ENCODE data around the gene MINK1. TPM values are rescaled to one million over a fixed set of nuclear protein-coding genes. Genes with fewer than 3 reads are reported as not detected.
"Not testable (repeated sequence)": the region's sequence is repeated elsewhere in the genome, so short reads cannot be mapped to it uniquely, and the experiment has no call there.

MINK1 gene
- total and polyA plus RNA-seq, 10 of the 15 experiments (the other 5 are each of a cell fraction or from before 2014, with no cell fraction given): 0.08 to 55.6 (median 15.0) TPM

DNA sequence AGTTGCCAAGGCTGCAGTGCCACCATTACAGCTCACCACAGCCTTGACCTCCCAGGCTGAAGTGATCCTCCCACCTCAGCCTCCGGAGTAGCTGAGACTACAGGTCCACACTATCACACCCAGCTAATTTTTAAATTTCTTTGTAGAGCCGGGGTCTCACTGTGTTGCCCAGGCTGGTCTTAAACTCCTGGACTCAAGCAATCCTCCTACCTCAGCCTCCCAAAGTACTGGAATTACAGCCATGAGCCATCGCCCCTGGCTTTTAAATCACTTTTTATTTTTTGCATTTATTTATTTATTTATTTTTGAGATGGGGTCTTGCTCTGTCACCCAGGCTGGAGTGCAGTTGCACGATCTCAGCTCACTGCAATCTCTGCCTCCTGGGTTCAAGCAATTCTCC is 81.4 kb downstream of the MINK1 start:
- DNase-seq (ENCODE audit: low read depth, low spot score); H4K20me1 ChIP-seq (ENCODE audit: control insufficient read depth, insufficient read depth); H3K9me3 ChIP-seq (replicated peaks; ENCODE audit: control insufficient read depth, insufficient read depth, low read length); BruUV-seq (replicated peaks); ATAC-seq; H3K79me2 ChIP-seq (ENCODE audit: control insufficient read depth, insufficient read depth, low read length); H3K27ac ChIP-seq (ENCODE audit: control insufficient read depth, insufficient read depth); H2AFZ ChIP-seq (ENCODE audit: control insufficient read depth, low read depth, low read length); H3K4me1 ChIP-seq (ENCODE audit: control insufficient read depth, insufficient read depth, low read length); H3K27me3 ChIP-seq (replicated peaks in 1 of 2; ENCODE audit: control insufficient read depth in 2 of 2, insufficient read depth in 2 of 2, low read length in 1 of 2); H3K36me3 ChIP-seq (ENCODE audit: control insufficient read depth in 2 of 2, insufficient read depth in 2 of 2, low read length in 1 of 2); in situ Hi-C loops (cut with MboI); H3K4me2 ChIP-seq (ENCODE audit: control insufficient read depth, insufficient read depth); FAIRE-seq; H3K9ac ChIP-seq (ENCODE audit: control insufficient read depth, insufficient read depth, low read length); SMC1A ChIA-PET (ENCODE audit: uncharacterized antibody, unreplicated experiment); H3K4me3 ChIP-seq; intact Hi-C loops (cut with micrococcal nuclease; ENCODE audit: unreplicated experiment): not testable (repeated sequence)
- CTCF ChIA-PET: interaction anchor here (1.0 to 1.5 kb wide), 3 partner anchors 9 to 149 kb away, joined by 3 to 6 read pairs (median 4); partner anchors contain the start of gene CHRNE
- WGBS (ENCODE audit: insufficient coverage, insufficient replicate concordance, low lambda C conversion rate, missing lambda C conversion rate): 45% methylated on average over 4 of the region's 4 CpGs
- POLR2A ChIA-PET: interaction anchor here (1.4 kb wide), 1 partner anchor 25 kb away, joined by 4 read pairs; the partner anchor contains the start of genes RNF167 and SLC25A11
- RAD21 ChIA-PET (ENCODE audit: unreplicated experiment): interaction anchor here (0.6 to 2.0 kb wide), 3 partner anchors 52 to 198 kb away, joined by 3 to 10 read pairs (median 5); no protein-coding TSS in a partner anchor

DNA sequence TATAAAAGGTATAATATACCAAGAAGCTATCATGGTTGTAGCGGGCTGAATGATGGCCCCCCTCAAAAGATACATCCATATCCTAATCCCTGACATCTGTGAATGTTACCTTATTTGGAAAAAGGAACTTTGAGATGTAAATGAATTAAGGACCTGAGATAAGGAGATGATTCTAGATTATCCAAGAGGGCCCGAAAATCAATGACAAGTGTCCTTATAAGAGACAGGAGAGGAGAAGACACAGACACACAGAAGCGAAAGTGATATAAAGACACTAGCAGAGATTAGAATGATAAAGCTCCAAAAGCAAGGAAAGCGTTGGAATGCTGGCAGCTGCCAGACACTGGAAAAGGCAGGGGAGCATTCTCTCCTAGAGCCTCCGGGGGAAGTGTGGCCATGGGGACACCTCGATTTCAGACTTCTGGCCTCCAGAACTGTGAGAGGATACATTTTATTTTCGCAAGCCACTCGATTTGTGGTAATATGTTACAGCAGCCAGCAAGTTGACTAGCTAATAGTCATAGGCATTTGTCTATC is 86.4 kb downstream of the MINK1 start:
- no peak overlapping the region for H3K27ac ChIP-seq (ENCODE audit: control insufficient read depth, insufficient read depth)
- no peak overlapping the region for H3K4me3 ChIP-seq
- ChIA-PET RAD21 (ENCODE audit: unreplicated experiment) (interaction anchor here (0.7 to 1.8 kb wide), 2 partner anchors 10 to 142 kb away, joined by 3 to 4 read pairs; no protein-coding TSS in a partner anchor), SMC1A (ENCODE audit: uncharacterized antibody, unreplicated experiment) (interaction anchor here (0.9 kb wide), 1 partner anchor 13 kb away, joined by 3 read pairs; no protein-coding TSS in a partner anchor), POLR2A (interaction anchor here (1.2 to 1.3 kb wide), 2 partner anchors 13 to 21 kb away, joined by 3 read pairs; partner anchors contain the start of genes RNF167 and SLC25A11), CTCF (interaction anchor here (0.7 to 0.8 kb wide), 2 partner anchors 10 to 70 kb away, joined by 3 read pairs; no protein-coding TSS in a partner anchor)
- DNase-seq (ENCODE audit: low read depth, low spot score) (no peak), ATAC-seq (no peak), FAIRE-seq (no peak)
- in situ Hi-C loops (cut with MboI): no loop called here
- no TSS peak for BruUV-seq (replicated peaks)
- H3K27me3 ChIP-seq (replicated peaks in 1 of 2; ENCODE audit: control insufficient read depth in 2 of 2, insufficient read depth in 2 of 2, low read length in 1 of 2): no peaks in the 10 kb centered on the region
- no peak overlapping the region for H3K9ac ChIP-seq (ENCODE audit: control insufficient read depth, insufficient read depth, low read length)
- no peaks in the 10 kb centered on the region for H3K9me3 ChIP-seq (replicated peaks; ENCODE audit: control insufficient read depth, insufficient read depth, low read length)
- H4K20me1 ChIP-seq (ENCODE audit: control insufficient read depth, insufficient read depth): no peaks in the 10 kb centered on the region
- H3K4me2 ChIP-seq (ENCODE audit: control insufficient read depth, insufficient read depth): no peak overlapping the region
- no peak overlapping the region for H2AFZ ChIP-seq (ENCODE audit: control insufficient read depth, low read depth, low read length)
- intact Hi-C loops (cut with micrococcal nuclease; ENCODE audit: unreplicated experiment): no loop called here
- H3K36me3 ChIP-seq (ENCODE audit: control insufficient read depth in 2 of 2, insufficient read depth in 2 of 2, low read length in 1 of 2): no peaks in the 10 kb centered on the region
- WGBS (ENCODE audit: insufficient coverage, insufficient replicate concordance, low lambda C conversion rate, missing lambda C conversion rate): 84% methylated on average over 8 of the region's 8 CpGs
- H3K79me2 ChIP-seq (ENCODE audit: control insufficient read depth, insufficient read depth, low read length): no peaks in the 10 kb centered on the region
- H3K4me1 ChIP-seq (ENCODE audit: control insufficient read depth, insufficient read depth, low read length): no peaks in the 10 kb centered on the region
- TF ChIP-seq EED (IDR thresholded peaks at IDR 0.05; ENCODE audit: low read depth) (no peak), YY1 (IDR thresholded peaks at IDR 0.05; ENCODE audit: low read depth, low read length) (no peak), BRCA1 (IDR thresholded peaks at IDR 0.05; ENCODE audit: low read depth, low read length) (no peak), RBBP5 (conservative IDR thresholded peaks at IDR 0.05) (no peak), ZSCAN29 (IDR thresholded peaks at IDR 0.05) (no peak), BACH1 (IDR thresholded peaks at IDR 0.05; ENCODE audit: borderline replicate concordance) (no peak)
- TF ChIP-seq, protein P1, sequence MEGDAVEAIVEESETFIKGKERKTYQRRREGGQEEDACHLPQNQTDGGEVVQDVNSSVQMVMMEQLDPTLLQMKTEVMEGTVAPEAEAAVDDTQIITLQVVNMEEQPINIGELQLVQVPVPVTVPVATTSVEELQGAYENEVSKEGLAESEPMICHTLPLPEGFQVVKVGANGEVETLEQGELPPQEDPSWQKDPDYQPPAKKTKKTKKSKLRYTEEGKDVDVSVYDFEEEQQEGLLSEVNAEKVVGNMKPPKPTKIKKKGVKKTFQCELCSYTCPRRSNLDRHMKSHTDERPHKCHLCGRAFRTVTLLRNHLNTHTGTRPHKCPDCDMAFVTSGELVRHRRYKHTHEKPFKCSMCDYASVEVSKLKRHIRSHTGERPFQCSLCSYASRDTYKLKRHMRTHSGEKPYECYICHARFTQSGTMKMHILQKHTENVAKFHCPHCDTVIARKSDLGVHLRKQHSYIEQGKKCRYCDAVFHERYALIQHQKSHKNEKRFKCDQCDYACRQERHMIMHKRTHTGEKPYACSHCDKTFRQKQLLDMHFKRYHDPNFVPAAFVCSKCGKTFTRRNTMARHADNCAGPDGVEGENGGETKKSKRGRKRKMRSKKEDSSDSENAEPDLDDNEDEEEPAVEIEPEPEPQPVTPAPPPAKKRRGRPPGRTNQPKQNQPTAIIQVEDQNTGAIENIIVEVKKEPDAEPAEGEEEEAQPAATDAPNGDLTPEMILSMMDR (IDR thresholded peaks at IDR 0.05 in 2 of 3, conservative IDR thresholded peaks at IDR 0.05 in 1 of 3; ENCODE audit: control insufficient read depth in 2 of 3, extremely low read depth in 1 of 3, insufficient read depth in 1 of 3, low read depth in 3 of 3, low read length in 3 of 3): no peak
- TF ChIP-seq, protein P2, sequence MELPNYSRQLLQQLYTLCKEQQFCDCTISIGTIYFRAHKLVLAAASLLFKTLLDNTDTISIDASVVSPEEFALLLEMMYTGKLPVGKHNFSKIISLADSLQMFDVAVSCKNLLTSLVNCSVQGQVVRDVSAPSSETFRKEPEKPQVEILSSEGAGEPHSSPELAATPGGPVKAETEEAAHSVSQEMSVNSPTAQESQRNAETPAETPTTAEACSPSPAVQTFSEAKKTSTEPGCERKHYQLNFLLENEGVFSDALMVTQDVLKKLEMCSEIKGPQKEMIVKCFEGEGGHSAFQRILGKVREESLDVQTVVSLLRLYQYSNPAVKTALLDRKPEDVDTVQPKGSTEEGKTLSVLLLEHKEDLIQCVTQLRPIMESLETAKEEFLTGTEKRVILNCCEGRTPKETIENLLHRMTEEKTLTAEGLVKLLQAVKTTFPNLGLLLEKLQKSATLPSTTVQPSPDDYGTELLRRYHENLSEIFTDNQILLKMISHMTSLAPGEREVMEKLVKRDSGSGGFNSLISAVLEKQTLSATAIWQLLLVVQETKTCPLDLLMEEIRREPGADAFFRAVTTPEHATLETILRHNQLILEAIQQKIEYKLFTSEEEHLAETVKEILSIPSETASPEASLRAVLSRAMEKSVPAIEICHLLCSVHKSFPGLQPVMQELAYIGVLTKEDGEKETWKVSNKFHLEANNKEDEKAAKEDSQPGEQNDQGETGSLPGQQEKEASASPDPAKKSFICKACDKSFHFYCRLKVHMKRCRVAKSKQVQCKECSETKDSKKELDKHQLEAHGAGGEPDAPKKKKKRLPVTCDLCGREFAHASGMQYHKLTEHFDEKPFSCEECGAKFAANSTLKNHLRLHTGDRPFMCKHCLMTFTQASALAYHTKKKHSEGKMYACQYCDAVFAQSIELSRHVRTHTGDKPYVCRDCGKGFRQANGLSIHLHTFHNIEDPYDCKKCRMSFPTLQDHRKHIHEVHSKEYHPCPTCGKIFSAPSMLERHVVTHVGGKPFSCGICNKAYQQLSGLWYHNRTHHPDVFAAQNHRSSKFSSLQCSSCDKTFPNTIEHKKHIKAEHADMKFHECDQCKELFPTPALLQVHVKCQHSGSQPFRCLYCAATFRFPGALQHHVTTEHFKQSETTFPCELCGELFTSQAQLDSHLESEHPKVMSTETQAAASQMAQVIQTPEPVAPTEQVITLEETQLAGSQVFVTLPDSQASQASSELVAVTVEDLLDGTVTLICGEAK (IDR thresholded peaks at IDR 0.05; ENCODE audit: borderline replicate concordance): no peak
- TF ChIP-seq, protein P3, sequence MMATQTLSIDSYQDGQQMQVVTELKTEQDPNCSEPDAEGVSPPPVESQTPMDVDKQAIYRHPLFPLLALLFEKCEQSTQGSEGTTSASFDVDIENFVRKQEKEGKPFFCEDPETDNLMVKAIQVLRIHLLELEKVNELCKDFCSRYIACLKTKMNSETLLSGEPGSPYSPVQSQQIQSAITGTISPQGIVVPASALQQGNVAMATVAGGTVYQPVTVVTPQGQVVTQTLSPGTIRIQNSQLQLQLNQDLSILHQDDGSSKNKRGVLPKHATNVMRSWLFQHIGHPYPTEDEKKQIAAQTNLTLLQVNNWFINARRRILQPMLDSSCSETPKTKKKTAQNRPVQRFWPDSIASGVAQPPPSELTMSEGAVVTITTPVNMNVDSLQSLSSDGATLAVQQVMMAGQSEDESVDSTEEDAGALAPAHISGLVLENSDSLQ (IDR thresholded peaks at IDR 0.05): no peak
